ES-I3 (cell line): Measurements from ENCODE around the gene ANKRD23.
"Not testable (repeated sequence)": the region's sequence is repeated elsewhere in the genome, so short reads cannot be mapped to it uniquely, and the experiment has no call there.

Source experiments
- H3K36me3 ChIP-seq: 2 replicates; pipeline ENCODE4 v1.6.1; 2013; ENCODE audit warnings: mild to moderate bottlenecking, low read length, control low read depth, moderate library complexity; ENCODE audit not compliant: insufficient read depth
- H3K4me1 ChIP-seq: 2 replicates; pipeline ENCODE4 v1.6.1; 2013; ENCODE audit warnings: mild to moderate bottlenecking, control low read depth, low read length; ENCODE audit not compliant: insufficient read depth
- H3K9ac ChIP-seq: 2 replicates; pipeline ENCODE4 v1.6.1; 2013; ENCODE audit warnings: low read depth, mild to moderate bottlenecking, low read length, moderate library complexity
- H3K9me3 ChIP-seq: 2 replicates; pipeline ENCODE4 v1.6.1; 2013; ENCODE audit warnings: mild to moderate bottlenecking, low read length, moderate library complexity; ENCODE audit not compliant: control insufficient read depth, insufficient read depth

Gene ANKRD23

GRCh38 chr2:96870626-96871255 lies 26.9 kb upstream of the ANKRD23 start:
- H3K36me3 ChIP-seq, result peaks cover 5% of the 10 kb centered on the region; the same call in 1 of the 2 replicates
- peak overlapping the region; percentile 93 for H3K9ac ChIP-seq
- H3K4me1 ChIP-seq, result peaks cover 39% of the 10 kb centered on the region
- no peaks in the 10 kb centered on the region for H3K9me3 ChIP-seq

DNA sequence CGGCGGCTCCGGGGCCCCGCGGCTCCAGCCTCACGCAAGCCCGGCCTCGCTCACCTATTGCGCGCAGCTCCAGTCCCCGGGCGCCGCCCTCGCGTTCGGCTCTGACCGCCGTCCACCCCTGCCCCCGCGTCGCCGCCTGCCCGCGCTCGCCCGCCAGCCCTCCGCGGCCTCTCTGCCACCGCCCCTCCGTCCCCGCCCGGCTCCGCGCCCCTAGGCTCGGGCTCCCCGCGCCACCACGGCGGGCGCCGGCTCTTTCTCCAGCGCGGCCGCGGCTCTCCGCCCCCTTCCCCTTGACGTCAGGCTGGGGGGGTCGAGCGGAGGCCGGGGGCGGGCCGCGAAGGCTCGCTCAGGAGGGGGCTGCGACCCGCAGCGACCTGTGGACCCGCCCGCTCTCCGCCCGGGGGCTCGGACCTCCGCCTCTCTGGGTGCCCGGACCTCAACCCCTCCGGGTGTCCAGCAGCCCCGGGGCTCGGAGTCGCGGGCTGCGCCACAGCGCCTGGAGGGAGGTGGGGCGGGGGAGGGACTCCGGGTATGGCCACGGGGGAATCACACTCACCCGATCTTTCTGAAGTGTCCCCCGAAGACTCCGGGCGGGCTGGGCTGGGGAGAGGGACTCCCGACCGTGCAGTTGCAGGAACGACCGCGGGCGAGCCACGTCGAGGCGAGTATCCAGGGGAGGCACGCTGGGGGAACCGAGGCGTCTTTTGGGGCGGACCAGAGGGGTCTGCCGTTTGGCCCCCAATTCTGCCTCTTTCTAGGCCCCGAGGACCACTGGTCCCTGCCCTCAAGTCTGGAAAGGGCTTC lies 26.2 kb upstream of the ANKRD23 start, which contains the start of gene SEMA4C:
TSS of gene SEMA4C (minus strand) at position 259 of the 804 bp plus-strand sequence. CDS start 2,194 bp downstream, outside the sequence.
- H3K9me3 ChIP-seq, result no peaks in the 10 kb centered on the region
- H3K36me3 ChIP-seq, result peaks cover 5% of the 10 kb centered on the region; the same call in 1 of the 2 replicates
- peaks cover 32% of the 10 kb centered on the region for H3K4me1 ChIP-seq
- H3K9ac ChIP-seq, result peak within 1 kb of the TSS; percentile 93

DNA sequence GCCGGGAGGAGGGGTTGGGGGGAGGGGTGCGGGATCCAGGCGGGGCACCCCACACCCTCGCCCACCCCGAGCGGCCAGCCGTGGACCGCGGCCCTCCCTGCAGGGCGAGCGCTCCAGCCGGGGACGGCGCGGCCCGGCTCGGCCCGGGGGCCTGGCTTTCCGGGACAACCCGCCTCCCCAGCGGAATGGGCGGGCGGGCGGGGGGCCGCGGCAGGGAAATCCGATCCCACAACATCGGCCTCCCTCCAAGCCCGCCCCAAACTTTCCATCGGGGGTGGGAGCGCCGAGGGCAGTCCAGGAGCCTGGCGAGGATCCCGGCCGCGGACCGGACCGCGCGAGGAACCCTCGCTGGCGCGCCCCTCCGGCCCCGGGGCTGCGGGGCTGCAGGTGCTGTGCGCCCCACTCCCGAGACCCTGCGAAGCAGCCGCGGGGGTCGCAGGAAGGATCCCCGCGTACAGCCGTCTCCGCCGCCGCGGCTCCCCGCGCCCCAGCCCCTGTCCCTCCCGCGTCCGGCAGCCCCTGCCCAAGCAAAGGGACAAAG lies 25.5 kb upstream of the ANKRD23 start:
- peaks cover 26% of the 10 kb centered on the region for H3K4me1 ChIP-seq
- peak overlapping the region; percentile 93 for H3K9ac ChIP-seq
- no peaks in the 10 kb centered on the region for H3K9me3 ChIP-seq
- peaks cover 5% of the 10 kb centered on the region; the same call in 1 of the 2 replicates for H3K36me3 ChIP-seq

DNA sequence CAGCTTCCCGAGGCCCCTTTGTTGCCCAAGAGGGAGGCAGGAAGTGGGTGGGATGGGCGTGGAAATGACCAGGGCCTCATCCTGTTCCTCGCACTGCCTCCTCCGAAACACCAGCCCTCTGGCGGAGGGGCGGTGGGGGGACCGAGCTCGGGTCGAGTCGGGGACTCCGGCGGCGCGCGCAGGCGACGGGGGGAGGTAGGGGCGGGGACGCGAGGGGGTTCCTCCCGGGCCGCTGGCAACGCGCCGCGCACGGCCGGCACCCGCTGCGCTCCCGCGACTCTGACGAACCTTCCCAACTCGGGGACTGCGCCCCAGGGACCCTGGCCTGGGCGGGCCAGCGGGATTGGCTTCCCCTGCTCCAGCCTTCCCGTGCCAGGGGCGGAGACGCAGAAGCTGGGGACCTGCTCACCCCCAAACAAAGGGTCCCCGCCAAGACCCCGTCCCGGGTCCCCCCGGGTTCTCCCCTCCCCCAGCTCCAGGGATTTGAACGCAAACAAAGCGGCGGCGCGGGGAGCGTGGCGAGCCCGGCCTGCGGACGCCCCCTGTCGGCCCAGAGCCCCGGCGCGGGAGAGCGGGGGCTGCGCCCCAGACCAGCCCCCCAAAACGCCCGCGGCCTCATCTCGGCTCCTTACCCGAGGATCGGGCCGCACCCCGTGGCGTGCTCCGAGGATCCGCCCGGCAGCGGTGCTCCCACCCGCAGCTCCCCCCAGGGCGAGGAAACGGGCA lies 24.9 kb upstream of the ANKRD23 start:
- Histone ChIP-seq H3K4me1 (peaks cover 20% of the 10 kb centered on the region), H3K36me3 (peaks cover 8% of the 10 kb centered on the region; the same call in 1 of the 2 replicates), H3K9ac (peak overlapping the region; percentile 93), H3K9me3 (no peaks in the 10 kb centered on the region)

DNA sequence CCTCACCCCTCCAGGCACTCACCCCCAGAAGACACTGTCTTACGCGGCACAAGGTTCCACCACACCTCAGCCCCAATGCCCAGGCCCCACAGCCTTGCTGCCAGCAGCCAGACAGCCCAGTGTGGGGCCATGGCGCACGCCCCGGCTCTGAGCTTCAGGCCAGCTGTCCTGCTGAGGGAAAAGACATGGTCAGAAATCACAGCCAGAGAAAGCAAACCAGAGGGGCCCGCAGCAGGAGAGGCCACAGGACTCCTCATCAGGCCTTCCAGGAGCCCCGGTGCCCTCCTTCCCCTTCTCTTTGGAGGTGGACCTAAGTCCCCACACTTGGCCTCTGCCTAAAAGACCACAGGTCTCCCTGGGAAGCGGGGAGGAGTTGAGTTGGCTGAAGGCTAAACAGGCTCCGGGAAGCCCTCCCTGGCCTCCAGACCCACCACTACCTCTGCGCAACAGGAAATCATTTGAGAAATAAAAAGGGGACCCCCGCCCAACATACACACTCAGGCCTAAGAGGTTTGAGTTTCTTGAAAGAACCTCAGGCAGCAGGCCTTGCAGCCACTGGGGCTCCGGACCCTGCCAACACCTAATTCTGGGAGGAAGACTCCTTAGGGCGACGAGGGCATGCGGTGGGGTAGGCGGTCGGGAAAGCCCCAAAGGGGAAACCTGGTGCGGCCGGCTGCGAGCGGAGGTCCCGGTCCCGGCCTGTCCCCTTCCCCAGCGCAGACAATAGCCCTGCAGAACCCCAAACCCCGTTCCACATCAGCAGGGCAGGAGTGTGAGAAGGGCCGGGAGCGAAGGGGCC lies 24.1 kb upstream of the ANKRD23 start:
- no peaks in the 10 kb centered on the region for H3K9me3 ChIP-seq
- H3K36me3 ChIP-seq, result peaks cover 12% of the 10 kb centered on the region; the same call in 1 of the 2 replicates
- peaks cover 14% of the 10 kb centered on the region for H3K4me1 ChIP-seq
- H3K9ac ChIP-seq, result peak overlapping the region; percentile 93

DNA sequence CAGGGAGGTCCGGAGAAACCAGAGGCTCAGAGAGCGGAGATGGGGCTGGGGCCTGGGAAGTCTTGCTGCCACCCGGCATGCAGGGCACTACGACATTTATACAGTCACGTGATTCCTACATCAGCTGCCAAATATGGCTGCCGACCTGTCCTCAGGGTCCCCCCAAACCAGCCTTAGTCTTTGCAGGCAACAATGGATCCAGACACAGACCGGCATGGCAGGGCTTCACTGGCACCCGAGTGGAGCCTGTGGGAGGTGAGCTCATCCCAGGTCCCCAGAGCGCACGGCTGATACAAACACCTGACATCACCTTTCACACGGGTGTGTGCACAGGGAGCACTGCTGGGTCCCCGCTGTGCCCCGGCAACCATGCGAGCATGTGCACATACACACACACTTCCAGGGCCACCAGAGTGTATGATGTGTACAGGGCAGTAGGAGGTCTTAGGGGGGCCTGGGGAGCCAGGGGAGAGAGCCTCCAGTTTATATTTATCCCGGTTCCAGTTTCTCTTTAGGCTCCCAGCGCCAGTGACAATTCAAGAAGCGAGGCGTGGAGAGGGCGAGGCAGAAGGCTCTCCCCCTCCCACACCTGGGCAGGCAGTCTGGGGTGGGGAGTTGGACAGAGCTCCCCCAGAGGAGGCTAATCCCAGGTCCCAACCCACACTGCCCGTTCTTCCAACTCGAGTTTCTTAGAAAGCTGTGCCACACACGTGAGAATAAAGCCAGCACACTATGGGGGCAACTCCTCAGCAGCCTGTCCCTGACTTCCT lies 23.4 kb upstream of the ANKRD23 start:
- peaks cover 11% of the 10 kb centered on the region for H3K4me1 ChIP-seq
- H3K36me3 ChIP-seq, result peaks cover 13% of the 10 kb centered on the region
- no peaks in the 10 kb centered on the region for H3K9me3 ChIP-seq
- H3K9ac ChIP-seq, result peak overlapping the region; percentile 93

GRCh38 chr2:96866586-96866985 lies 22.8 kb upstream of the ANKRD23 start:
- no peaks in the 10 kb centered on the region for H3K9me3 ChIP-seq
- peaks cover 11% of the 10 kb centered on the region for H3K4me1 ChIP-seq
- H3K9ac ChIP-seq, result no peak overlapping the region
- H3K36me3 ChIP-seq, result peaks cover 16% of the 10 kb centered on the region

GRCh38 chr2:96866149-96866548 lies 22.3 kb upstream of the ANKRD23 start:
- H3K9ac ChIP-seq, result no peak overlapping the region
- H3K36me3 ChIP-seq, result peaks cover 16% of the 10 kb centered on the region
- H3K9me3 ChIP-seq, result no peaks in the 10 kb centered on the region
- peaks cover 10% of the 10 kb centered on the region for H3K4me1 ChIP-seq

DNA sequence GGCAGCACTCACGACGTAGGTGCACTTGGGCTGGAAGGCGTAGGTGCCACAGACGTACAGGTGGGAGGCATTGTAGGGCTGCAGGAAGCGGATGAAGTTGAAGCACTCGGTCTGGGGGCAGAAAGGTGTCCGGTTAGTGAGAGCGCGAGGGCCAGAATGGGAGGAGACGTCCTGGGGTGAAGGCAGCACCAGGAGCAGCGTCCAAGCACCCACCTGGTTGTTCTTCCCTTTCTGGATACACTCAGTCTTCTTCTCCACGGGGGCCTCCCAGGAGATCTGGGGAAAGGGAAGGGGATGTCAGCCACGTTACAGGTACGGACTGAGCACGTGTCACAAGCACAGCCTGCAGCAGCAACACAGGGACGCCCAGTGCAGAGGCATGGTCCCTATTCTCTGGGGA lies 21.8 kb upstream of the ANKRD23 start:
- no peaks in the 10 kb centered on the region for H3K9me3 ChIP-seq
- no peak overlapping the region for H3K9ac ChIP-seq
- peaks cover 5% of the 10 kb centered on the region; the same call in 1 of the 2 replicates for H3K4me1 ChIP-seq
- peaks cover 16% of the 10 kb centered on the region for H3K36me3 ChIP-seq

DNA sequence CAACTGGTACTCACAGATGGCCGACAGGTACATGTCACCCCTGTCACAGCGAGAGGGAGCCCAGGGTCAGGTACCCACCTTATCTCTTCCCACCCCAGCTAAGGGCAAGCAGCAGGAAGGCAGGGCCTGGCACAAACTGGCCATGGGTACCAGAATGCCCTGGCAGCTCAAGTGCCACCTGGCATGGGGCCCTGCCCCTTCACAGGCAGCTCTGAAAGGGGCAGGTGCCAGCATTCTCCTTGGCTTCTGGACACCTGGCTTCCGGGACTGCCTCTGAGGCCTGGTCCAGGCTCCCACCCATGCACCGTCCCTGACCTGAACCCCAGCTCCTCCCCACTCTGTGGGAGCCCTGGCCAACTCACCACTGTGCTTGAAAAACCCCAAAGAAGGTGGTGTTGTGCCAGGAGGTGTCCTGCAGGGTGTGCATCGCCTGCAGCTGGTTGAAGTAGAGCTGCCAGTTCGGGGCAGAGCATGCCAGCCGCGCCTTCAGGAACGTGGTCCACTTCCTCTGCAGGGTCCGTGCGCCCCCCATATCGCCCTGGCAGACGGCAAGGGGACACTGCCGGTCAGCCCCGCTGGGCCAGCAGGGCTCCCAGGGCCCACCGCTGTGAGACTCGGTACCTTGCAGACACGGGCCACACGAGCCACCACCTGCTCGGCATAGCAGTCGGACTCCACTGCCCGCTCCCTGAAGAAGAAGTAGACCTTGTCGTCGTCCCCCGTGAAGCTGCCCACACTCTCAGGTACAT lies 20.7 kb upstream of the ANKRD23 start:
- Histone ChIP-seq H3K4me1 (peaks cover 6% of the 10 kb centered on the region; the same call in 1 of the 2 replicates), H3K9ac (no peak overlapping the region), H3K36me3 (peaks cover 16% of the 10 kb centered on the region), H3K9me3 (no peaks in the 10 kb centered on the region)

GRCh38 chr2:96863575-96864342 lies 19.9 kb upstream of the ANKRD23 start:
- Histone ChIP-seq H3K4me1 (peaks cover 13% of the 10 kb centered on the region), H3K9ac (no peak overlapping the region), H3K36me3 (peaks cover 16% of the 10 kb centered on the region), H3K9me3 (no peaks in the 10 kb centered on the region)

DNA sequence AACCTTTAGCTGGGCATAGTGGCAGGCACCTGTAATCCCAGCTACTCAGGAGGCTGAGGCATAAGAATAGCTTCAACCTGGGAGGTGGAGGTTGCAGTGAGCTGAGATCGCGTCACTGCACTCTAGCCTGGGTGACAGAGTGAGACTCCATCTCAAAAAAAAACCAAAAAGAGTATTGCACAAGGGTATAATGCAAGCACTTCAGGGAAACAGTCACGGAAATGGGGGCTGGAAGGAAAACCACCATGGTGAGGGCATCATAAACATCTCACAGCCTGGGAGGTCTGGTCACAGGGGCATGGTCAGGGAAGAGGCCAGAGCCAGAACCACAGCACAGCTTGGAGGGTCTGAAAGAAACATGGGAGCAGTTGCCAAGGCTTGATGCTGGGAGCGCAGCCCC lies 19.2 kb upstream of the ANKRD23 start:
- H3K36me3 ChIP-seq, result peaks cover 16% of the 10 kb centered on the region
- not testable (repeated sequence) for H3K9me3 ChIP-seq, H3K9ac ChIP-seq
- H3K4me1 ChIP-seq, result peaks cover 13% of the 10 kb centered on the region
